ENCODE data around the gene SYTL1. TPM values are rescaled to one million over a fixed set of nuclear protein-coding genes. Genes with fewer than 3 reads are reported as not detected.
A peak's percentile ranks its signal among the peaks of the same experiment; 100 is the strongest.

The SYTL1 gene
- polyA plus RNA-seq, 3 donors, result 6.6 to 8.3 (median 6.7) TPM

DNA sequence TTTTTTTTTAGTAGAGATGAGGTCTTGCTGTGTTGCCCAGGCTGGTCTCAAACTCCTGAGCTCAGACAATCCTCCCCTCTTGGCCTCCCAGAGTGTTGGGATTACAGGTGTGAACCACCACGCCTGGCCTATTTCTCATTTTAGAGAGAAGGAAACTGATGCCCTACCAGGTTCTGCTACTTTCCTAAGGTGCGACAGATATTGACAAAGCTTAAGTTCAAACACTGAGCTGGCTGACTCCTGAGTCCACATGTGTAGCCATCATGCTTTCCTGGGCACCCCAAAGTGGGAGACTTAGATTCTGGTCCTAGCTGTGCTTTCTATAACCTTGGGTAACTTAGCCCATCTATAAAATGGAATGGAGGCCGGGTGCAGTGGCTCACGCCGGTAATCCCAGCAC is 25.0 kb upstream of the SYTL1 start:
- no peak for DNase-seq (ENCODE audit: low read depth in 3 of 3, low spot score in 2 of 3)

DNA sequence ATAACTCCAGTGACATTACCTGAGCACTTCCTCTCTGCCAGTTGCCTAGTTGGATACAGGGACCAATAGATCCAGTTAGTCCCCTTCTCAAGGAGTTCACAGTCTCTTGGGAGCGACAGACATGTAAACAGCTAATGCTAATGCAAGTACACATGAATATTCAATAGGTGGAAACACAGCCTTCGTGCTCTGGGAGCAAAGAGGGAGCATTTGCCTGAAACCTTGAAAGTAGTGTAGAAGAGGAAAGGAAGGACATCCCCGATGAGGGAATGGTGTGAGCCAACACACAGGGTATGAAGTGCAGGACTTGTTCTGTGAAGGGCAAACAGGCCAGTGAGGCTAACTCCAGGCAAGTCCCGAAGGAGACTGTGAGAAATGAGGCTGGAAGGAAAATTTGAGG is 23.7 kb upstream of the SYTL1 start:
- DNase-seq (ENCODE audit: low read depth in 3 of 3, low spot score in 2 of 3), result no peak

DNA sequence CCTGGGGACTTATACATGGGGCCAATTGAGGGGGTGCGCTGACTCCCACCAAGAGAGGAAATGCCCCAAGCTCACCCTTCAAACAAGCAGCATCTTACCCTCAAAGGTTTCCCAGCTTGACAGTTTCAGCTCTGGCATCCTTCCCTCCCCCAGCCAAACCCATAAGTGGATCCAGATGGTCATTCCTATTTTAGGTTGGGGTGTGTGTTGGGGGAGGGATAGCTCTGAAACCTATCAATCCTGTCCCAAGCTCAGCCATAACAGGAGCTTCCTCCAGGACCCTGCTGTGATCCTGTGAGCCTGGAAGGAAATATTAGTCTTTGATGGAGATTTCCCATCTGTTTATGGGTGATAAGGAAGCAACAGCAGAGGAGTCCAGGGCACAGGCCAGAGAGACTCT is 23.2 kb upstream of the SYTL1 start:
- DNase-seq (ENCODE audit: low read depth in 3 of 3, low spot score in 2 of 3), result no peak

DNA sequence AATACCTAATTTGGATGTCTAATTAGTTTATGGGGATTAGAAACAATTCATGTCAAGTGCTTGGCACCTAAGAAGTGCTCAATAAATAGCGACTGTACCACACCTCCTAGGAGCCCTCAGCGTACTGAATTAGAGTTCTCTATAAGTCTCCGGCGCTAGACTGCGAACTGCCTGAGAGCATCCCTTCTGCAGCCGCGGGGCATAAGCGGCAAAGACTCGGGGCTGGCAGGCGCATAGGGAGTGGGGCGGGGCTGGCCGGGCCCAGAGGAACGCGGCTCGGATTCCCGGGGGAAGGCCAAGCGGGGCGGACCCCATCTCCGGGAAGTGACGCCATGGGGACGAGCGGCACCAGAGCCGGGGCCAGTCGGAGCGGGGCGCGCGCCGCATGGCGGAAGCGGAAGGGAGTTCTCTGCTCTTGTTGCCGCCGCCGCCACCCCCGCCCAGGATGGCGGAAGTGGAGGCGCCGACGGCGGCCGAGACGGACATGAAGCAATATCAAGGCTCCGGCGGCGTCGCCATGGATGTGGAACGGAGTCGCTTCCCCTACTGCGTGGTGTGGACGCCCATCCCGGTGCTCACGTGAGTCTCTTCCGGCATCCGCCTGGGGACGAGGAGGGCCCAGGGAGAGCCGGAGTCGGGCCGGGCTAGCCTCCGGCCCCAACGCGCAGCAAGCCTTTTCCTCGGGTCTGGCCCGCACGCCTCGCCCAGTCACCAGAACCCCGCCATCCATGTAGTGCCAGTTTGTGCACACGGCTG is 19.8 kb upstream of the SYTL1 start, which contains the start of gene TMEM222:
TSS of gene TMEM222 (plus strand) at position 351 of the 756 bp plus-strand sequence. CDS start at position 386, 35 bp downstream.
- peak; percentile 75 to 94 (median 88) for DNase-seq (ENCODE audit: low read depth in 3 of 3, low spot score in 2 of 3)

DNA sequence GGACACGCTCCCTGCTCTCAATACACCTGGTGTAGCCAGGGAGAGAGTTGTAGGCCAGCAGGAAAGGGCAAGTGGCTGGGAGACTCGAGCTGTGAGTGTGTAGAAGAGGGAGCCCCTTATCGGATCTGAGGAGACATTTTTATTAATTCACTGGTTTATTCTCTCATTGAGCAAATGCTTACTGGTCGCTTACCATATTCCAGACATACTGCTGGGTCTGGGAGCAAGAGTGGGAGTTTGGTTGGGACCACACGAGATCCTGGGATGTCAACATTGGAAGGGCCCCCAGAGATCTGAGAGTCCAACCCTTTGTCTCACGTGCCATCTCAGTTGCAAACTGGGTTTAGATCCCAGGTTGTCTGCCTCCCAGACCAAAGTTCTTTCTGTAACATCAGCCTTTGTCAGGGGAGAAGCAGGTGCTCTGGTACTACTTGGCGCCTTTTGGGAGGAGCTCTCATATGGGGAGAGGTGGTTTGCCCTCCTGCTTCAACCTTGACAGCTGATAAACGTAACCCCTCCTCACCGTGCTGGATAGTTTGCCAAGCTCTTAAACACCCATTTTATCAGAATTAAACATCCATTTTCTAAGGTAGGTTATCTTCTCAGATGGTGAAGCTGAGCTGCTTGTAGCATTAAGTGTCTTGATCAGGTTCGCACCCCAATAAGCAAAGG is 19.1 kb upstream of the SYTL1 start:
- DNase-seq (ENCODE audit: low read depth in 3 of 3, low spot score in 2 of 3), result no peak

DNA sequence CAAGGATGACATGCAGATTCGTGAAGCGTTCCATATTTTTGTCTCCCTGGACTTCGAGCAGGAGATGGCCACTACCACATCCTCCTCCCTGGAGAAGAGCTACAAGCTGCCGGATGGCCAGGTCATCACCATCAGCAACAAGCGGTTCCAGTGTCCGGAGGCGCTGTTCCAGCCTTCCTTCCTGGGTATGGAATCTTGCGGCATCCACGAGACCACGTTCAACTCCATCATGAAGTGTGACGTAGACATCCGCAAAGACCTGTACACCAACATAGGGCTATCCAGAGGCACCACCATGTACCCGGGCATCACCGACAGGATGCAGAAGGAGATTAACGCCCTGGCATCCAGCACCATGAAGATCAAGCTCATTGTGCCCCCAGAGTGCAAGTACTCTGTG is 16.5 kb upstream of the SYTL1 start:
- DNase-seq (ENCODE audit: low read depth in 3 of 3, low spot score in 2 of 3), result no peak

DNA sequence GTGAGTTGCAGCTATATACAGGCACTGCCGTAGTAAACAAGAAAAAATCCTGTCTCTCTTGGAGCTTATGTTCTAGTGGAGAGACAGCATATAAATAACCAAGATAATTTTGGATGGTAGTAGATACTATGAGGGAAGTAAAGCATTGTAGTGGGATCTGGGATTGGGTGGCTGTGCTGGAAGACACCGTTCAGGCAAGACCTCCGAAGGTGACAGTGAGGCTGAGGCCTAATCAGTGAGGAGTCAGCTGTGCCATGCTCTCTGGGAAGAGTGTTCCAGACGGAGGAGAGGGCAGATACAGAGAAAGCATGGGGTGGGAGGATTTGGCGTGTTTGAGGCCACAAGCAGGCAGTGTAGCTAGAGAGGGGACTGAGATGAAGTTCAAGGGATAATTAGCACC is 13.9 kb upstream of the SYTL1 start:
- DNase-seq (ENCODE audit: low read depth in 3 of 3, low spot score in 2 of 3), result no peak

DNA sequence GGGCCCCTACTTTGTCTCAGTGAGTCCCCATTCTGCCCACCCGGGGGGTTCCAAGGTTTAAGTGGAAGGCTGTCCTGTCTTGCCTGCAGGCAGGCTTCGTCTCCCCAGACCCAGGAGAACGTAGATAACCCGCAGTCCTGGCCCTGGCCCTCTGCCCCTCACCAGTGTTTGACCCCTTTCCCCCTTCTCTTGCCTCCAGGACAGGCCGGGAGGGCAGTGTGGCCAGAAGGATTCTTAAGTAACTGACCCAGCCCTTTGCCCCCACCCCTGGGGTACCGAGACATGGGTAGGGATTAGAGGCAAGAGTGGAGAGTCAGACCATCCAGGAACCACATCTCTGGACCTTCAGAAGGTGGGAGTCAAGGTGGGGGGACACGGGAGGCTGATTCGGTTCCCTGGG is 11.0 kb upstream of the SYTL1 start:
- no peak for DNase-seq (ENCODE audit: low read depth in 3 of 3, low spot score in 2 of 3)

DNA sequence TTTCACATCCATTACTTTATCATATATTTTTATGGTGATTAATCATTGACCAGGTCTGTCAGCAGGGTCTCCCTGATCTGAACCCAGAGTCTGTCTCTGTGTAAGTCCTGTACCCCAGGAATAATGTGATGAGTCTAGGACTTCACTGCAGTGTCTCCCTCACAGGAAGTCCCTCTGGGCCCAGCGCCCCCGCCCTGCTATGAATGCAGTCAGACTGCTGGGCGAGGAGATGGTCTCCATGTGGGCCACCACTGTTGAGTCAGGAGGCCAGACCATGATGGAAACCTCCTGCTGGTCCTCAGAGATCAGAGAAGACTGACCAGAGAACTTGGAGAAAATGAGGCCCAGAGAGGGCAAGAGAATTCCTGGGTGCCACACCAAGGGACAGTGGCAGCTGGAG is 10.4 kb upstream of the SYTL1 start:
- no peak for DNase-seq (ENCODE audit: low read depth in 3 of 3, low spot score in 2 of 3)

DNA sequence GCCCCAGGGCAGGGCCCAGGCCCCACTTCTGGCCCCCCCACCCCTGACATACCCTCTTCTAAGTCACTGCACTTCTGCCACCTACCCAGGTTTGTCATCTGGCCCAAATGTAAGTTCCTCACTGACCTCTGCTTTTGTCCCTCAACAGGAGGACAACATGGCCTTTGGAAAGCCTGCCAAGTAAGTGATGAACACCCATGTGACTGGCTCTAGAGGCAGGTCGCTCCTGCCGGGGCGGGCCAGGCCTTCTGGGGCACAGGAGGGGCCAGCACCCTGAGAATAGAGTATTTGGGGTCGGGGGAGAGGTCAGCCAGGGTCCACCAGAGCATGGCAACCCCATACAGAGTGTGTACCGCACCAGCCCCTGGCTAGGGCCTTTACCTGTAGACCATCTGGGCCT is 9.9 kb upstream of the SYTL1 start:
- DNase-seq (ENCODE audit: low read depth in 3 of 3, low spot score in 2 of 3), result no peak

DNA sequence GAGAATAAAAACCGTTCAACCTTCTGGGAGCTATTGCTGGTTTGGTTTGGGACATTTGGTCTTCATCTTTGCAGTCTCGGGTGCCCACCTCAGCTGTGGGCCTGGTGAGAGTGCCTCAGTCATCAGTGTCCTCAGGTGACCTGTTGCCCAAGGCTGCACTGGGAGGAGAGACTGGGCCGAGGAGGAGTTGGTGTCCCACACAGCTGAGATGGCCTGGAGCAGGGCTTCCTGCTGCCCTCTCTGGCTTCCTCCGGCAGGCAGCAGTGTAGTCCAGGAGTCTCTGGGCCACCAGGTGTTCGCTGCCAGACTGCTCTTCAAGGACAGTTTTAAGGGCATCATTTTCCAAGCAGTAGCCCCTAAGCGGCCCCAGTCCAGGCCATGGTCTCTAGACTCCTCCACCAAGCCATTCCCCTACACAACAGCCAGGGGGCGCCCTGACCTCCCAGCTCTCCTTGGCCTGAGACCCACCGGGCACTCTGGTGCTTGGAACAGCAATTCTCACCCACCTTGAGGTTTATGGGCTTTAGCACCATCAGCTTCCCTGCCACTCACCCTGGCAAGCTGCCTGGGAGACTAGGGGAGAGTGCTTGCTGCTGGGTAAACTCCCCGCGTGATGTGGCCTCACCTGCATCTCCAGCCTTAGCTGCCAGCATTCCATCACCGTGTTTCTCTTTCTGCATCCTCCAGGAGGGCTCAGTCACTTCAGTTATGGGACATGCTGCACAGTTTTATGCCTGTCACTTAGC is 9.1 kb upstream of the SYTL1 start:
- no peak for DNase-seq (ENCODE audit: low read depth in 3 of 3, low spot score in 2 of 3)

DNA sequence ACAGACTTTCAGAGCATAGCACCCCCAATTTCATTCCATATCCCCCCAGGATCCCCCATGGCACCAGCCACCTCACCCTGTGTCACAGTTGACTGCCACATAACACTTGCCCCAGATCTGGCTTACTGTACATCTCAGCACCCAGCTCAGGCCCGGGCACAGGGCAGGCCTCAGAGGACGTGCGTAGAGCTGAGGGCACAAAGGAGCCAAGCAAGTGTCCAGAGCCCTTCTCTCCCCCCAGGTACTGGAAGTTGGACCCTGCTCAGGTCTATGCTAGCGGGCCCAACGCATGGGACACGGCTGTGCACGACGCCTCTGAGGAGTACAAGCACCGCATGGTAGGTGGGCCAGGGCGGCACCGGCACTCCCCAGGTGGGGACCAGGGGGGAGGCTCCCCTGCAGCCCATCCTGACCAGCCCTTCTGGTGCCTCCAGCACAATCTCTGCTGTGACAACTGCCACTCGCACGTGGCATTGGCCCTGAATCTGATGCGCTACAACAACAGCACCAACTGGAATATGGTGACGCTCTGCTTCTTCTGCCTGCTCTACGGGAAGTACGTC is 8.0 kb upstream of the SYTL1 start:
- DNase-seq (ENCODE audit: low read depth in 3 of 3, low spot score in 2 of 3), result no peak

DNA sequence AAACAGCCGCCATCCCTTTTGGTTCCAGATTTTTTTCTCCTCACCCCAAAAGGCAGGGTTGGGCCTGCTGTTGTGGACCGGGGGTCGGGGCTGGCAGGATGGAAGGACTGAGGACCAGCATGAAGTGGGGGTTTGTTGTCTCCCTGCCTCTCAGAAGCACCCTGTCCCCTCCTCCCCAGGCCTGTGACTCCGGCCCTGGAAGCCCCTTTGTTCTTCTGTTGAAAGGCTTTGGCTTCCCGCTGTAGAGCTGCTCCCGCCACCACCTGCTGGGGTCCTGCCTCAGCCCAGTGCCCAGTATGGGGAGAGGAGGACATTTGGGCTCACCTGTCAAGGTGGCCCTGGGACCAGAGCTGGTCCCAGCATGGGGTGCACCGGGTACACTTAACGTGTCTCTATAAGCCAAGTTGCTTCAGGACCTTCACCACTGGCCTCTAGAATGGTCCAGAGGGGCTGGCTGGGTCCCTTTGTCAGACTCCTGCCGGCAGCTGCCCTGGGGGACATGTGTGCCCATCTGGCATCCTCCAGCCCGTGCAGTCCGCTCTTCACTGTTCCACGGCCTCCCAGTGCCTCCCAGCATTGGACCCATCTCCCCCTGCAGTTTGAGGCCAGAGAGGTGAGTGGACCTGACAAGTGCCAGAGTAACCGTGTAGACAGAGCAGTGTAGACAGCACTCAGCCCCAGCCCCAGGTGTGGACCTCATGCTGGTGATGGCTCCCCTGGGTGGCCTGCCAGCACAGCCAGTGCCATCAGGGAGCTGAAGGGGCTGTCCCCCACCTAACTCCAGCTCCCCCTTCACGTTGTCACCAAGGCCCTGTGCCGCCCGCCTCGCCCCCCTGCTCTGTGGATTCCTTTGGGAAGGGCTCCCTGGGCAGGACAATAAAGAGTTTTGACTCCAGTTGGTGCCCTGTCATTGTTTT is 6.1 kb upstream of the SYTL1 start:
- no peak for DNase-seq (ENCODE audit: low read depth in 3 of 3, low spot score in 2 of 3)

DNA sequence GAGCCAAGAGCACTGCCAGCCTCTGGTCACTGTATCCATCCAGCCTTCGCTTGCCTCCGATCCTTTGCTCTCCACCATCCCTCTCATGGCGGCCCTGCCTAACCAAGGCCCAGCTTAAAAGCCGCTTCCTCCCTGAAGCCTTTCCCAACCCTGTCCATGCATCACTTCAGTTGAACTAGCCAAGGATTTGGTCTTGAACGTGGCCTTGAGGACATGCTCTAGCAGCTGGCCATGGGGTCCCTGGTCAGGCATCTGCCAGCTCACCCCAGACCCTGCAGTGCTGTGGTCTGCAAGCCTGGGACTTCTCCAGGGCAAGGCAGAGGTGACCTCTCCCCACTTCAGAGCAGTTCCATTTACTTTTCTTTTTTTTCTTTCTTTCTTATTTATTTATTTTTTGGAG is 5.1 kb upstream of the SYTL1 start:
- DNase-seq (ENCODE audit: low read depth in 3 of 3, low spot score in 2 of 3), result no peak

DNA sequence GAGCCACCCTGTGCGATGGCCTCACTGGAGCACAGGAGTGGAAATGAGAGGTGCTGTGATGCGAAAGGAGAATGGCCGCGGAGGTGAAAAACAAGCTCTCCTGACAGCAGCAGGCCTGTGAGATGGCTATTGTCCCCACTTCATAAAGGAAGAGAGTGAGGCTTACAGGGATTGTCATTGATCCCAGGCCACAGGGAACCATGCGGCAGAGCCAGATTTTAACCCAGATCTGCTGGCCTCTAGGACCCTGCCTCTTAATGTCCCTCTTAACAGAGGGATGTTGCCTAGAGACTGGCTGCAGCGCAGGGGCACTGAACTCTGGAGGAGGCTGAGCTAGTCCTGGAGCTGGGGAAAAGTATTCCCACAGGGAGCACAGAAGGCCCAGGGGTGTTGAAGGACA is 3.1 kb upstream of the SYTL1 start:
- DNase-seq (ENCODE audit: low read depth in 3 of 3, low spot score in 2 of 3), result no peak

DNA sequence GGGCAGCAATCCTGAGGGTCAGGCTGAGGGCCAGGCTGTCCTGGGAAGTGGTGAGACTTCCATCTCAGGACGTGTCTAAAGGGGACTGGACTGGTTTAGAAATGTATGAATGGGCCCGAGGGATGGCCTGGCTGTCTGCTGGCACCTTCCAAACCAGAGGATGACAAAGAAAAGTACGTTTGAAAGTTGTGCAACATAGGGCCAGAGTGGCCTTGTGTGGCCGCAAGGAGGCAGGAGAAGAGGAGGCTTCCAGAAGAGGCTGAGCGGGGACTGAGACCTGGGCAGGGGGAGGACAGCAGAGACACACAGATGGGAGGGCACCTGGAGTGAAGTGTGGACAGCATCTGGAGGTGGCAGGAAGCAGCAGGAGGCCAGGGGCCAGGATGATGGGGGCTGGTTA is 2.6 kb upstream of the SYTL1 start:
- DNase-seq (ENCODE audit: low read depth in 3 of 3, low spot score in 2 of 3), result no peak

DNA sequence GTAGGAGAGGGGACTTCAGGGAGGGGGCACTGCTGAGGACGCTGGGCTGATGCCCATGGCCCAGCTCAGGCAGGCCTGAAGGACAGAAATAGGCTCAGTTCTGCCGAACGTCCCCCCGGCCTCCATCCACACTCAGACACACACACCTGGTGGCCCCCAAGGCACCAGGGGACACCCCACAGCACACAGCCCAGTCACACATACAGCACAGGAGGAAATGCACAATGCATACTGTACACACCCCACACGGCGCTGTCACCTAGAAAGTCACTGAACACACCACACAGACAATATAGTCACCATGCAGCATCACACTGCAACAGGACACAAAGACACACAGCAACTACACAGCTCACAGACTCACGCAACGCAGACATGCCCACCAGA is 562 bp downstream of the SYTL1 start:
- DNase-seq (ENCODE audit: low read depth in 3 of 3, low spot score in 2 of 3), result no peak

DNA sequence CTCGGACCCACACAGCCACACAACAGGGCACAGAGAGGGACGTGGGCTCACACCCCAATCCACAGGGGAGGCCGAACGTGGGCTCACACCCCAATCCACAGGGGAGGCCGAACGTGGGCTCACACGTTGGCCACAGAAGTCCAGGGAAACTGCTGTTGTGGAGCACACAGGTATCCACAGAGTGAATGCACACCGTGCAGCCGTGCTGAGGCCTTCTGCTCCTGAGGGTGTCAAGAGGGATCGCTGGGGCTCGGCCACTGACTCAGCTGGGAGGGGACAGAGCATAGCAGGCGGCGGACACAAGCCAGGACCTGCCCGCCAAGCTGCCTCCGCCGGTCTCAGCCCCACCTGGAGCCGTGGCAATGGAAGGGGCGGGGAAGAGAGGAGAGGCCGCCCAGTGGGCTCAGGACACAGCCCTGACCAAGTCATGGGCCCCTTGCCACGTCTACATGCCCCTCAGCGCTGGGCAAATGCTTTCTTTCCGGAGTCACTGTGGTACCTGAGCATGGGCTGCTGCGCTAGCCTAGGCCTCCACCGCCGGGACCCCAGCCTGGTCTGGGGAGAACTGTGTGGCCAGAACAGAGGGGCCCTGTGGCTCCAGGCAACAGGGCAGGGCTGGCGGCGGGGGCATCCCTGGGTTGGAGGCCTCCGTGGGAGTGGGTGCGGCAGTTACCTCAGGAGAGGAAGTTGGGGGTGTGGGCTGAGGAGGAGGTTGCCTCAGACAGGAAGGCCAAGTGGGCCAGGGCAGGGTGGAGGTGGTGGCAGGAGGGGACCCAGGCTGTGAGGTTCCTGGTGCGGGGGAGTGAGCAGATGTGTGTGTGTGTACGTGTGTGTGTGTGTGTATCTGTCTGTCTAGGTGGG is 1.2 kb downstream of the SYTL1 start:
- DNase-seq (ENCODE audit: low read depth in 3 of 3, low spot score in 2 of 3), result no peak

DNA sequence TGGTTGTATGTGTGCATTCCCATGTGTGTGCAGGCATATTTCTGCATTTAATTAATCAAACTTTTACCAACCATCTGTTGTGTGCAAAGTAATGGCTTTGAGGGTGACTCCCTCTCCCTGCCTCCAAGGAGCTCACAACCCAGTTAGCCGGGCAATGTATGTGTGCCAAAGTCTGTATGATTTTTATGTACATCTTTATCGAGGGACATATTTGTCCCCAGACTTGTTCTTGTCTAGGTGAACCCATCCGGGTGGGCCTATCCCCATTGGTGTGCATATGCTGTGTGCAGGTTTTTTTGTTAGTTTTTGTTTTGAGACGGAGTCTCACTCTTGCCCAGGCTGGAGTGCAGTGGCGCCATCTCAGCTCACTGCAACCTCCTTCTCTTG is 1.8 kb downstream of the SYTL1 start:
- no peak for DNase-seq (ENCODE audit: low read depth in 3 of 3, low spot score in 2 of 3)
